Measurements from ENCODE around the gene CBR3.

DNA sequence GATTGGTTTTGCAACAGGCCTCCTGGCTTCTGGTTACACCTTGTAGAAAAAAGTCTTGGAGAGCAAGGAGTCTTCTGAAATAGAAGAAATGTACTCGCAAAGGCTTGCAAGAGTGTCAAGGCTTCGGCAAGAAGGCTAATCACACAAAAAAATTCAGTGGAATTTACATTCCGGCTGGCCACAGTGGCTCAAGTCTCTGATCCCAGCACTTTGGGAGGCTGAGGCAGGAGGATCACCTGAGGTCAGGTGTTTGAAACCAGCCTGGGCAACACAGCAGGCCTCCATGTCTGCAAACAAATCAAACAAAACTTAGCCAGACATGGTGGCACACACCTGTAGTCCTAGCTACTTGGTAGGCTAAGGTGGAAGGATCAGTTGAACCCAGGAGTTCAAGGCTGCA is 14.0 kb downstream of the CBR3 start:
- TF ChIP-seq SRF (IDR thresholded peaks at IDR 0.05; ENCODE audit: low read depth) (no peak), ZNF274 (IDR thresholded peaks at IDR 0.05; ENCODE audit: low read depth, low read length) (no peak), SIN3A (IDR thresholded peaks at IDR 0.05; ENCODE audit: low read depth) (no peak), POLR2A (IDR thresholded peaks at IDR 0.05; ENCODE audit: borderline replicate concordance, extremely low read depth, insufficient read depth, insufficient read length) (no peak), EGR1 (IDR thresholded peaks at IDR 0.05; ENCODE audit: low read depth) (no peak)
- TF ChIP-seq, protein P1, sequence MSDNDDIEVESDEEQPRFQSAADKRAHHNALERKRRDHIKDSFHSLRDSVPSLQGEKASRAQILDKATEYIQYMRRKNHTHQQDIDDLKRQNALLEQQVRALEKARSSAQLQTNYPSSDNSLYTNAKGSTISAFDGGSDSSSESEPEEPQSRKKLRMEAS (IDR thresholded peaks at IDR 0.05), result no peak
- TF ChIP-seq, protein P2, sequence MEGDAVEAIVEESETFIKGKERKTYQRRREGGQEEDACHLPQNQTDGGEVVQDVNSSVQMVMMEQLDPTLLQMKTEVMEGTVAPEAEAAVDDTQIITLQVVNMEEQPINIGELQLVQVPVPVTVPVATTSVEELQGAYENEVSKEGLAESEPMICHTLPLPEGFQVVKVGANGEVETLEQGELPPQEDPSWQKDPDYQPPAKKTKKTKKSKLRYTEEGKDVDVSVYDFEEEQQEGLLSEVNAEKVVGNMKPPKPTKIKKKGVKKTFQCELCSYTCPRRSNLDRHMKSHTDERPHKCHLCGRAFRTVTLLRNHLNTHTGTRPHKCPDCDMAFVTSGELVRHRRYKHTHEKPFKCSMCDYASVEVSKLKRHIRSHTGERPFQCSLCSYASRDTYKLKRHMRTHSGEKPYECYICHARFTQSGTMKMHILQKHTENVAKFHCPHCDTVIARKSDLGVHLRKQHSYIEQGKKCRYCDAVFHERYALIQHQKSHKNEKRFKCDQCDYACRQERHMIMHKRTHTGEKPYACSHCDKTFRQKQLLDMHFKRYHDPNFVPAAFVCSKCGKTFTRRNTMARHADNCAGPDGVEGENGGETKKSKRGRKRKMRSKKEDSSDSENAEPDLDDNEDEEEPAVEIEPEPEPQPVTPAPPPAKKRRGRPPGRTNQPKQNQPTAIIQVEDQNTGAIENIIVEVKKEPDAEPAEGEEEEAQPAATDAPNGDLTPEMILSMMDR (IDR thresholded peaks at IDR 0.05 in 2 of 3, conservative IDR thresholded peaks at IDR 0.05 in 1 of 3; ENCODE audit: borderline replicate concordance in 1 of 3, insufficient read depth in 1 of 3, low read depth in 2 of 3, low read length in 2 of 3), result no peak
- TF ChIP-seq, protein P3, sequence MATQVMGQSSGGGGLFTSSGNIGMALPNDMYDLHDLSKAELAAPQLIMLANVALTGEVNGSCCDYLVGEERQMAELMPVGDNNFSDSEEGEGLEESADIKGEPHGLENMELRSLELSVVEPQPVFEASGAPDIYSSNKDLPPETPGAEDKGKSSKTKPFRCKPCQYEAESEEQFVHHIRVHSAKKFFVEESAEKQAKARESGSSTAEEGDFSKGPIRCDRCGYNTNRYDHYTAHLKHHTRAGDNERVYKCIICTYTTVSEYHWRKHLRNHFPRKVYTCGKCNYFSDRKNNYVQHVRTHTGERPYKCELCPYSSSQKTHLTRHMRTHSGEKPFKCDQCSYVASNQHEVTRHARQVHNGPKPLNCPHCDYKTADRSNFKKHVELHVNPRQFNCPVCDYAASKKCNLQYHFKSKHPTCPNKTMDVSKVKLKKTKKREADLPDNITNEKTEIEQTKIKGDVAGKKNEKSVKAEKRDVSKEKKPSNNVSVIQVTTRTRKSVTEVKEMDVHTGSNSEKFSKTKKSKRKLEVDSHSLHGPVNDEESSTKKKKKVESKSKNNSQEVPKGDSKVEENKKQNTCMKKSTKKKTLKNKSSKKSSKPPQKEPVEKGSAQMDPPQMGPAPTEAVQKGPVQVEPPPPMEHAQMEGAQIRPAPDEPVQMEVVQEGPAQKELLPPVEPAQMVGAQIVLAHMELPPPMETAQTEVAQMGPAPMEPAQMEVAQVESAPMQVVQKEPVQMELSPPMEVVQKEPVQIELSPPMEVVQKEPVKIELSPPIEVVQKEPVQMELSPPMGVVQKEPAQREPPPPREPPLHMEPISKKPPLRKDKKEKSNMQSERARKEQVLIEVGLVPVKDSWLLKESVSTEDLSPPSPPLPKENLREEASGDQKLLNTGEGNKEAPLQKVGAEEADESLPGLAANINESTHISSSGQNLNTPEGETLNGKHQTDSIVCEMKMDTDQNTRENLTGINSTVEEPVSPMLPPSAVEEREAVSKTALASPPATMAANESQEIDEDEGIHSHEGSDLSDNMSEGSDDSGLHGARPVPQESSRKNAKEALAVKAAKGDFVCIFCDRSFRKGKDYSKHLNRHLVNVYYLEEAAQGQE (IDR thresholded peaks at IDR 0.05; ENCODE audit: low read depth), result no peak

All from HCT116 (cell line).